A673 (cell line): Measurements from ENCODE around the gene FOXF1.

Experiments
- EZH2 ChIP-seq: fragments of 200-600 bp; sonication (generic); IDR thresholded peaks from 2 replicates; pipeline ENCODE4 v1.6.1; 2017; ENCODE audit warnings: borderline replicate concordance, low read depth, mild to moderate bottlenecking, mixed read lengths, antibody characterized with exemption, low read length; ENCODE audit not compliant: poor library complexity, severe bottlenecking
- TF ChIP-seq, protein P1 (sequence below): fragments of 300-800, 200-600 bp; sonication (generic); conservative IDR thresholded peaks from 2 replicates; pipeline ENCODE4 v1.5.1; 2017; ENCODE audit warnings: low read depth, mild to moderate bottlenecking, antibody characterized with exemption, low read length, moderate library complexity, mixed read lengths

DNA sequence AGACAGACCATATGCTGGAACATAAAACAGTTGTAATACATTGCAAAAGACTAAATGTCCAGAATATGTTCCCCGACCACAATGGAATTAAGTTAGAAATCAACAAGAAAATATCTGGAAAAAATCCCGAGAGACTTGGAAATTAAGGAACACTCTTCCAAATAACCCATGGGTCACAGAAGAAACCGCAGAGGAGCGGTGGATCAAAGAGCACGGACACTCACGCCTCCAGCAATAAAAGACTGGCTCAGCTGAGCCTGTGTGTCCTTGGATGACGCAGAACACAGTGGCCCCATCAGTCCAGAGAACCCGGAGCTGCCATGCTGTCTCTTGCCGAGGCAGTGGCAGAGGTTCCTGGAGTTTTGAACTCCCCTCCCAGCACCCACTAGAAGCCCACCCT lies 30.9 kb upstream of the FOXF1 start:
- TF ChIP-seq, protein P1, sequence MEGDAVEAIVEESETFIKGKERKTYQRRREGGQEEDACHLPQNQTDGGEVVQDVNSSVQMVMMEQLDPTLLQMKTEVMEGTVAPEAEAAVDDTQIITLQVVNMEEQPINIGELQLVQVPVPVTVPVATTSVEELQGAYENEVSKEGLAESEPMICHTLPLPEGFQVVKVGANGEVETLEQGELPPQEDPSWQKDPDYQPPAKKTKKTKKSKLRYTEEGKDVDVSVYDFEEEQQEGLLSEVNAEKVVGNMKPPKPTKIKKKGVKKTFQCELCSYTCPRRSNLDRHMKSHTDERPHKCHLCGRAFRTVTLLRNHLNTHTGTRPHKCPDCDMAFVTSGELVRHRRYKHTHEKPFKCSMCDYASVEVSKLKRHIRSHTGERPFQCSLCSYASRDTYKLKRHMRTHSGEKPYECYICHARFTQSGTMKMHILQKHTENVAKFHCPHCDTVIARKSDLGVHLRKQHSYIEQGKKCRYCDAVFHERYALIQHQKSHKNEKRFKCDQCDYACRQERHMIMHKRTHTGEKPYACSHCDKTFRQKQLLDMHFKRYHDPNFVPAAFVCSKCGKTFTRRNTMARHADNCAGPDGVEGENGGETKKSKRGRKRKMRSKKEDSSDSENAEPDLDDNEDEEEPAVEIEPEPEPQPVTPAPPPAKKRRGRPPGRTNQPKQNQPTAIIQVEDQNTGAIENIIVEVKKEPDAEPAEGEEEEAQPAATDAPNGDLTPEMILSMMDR, result no peak
- TF ChIP-seq EZH2, result no peak
